PC-3 (cell line): ENCODE data around the gene ERMARD. TPM values are rescaled to one million over a fixed set of nuclear protein-coding genes. Genes with fewer than 3 reads are reported as not detected.

Experiments used
- ATAC-seq: fragments of 200-7000 bp; cut with Tn5 transposase; 2 replicates; pipeline ENCODE4 v1.9.1; 2020; ENCODE audit warnings: mild to moderate bottlenecking, moderate library complexity
- BruUV-seq: library from RNA; stranded (reverse); fragments of 400-500 nt; replicated peaks from 2 replicates; lab custom pipeline; 2021; lab: Mats Ljungman, UMichigan
- CTCF ChIA-PET: fragments of 300-600 bp; sonication (Branson Sonifier 250); formaldehyde crosslinking; loops from one replicate; lab custom pipeline; 2022; ENCODE audit warnings: antibody characterized with exemption; lab: Charles Lee
- POLR2A ChIA-PET: fragments of 300-600 bp; sonication (Branson Sonifier 250); formaldehyde crosslinking; loops from one replicate; lab custom pipeline; 2022; ENCODE audit warnings: antibody characterized with exemption; ENCODE audit not compliant: unreplicated experiment; lab: Charles Lee
- DNase-seq: peaks from one replicate; pipeline ENCODE4 v3.0.0-alpha.2; 2015
- H2AFZ ChIP-seq: fragments of 300-600 bp; sonication (generic); 2 replicates; pipeline ENCODE4 v1.6.0; 2016; ENCODE audit warnings: antibody characterized with exemption, low read length
- H3F3A ChIP-seq: fragments of 300-600 bp; sonication (generic); one replicate; pipeline ENCODE4 v1.6.0; 2017; ENCODE audit warnings: antibody characterized with exemption, low read length, control low read depth, mild to moderate bottlenecking; ENCODE audit not compliant: unreplicated experiment
- H3K27ac ChIP-seq: fragments of 300-600 bp; sonication (generic); 2 replicates; pipeline ENCODE4 v1.5.1; 2016; ENCODE audit warnings: mild to moderate bottlenecking, low read length
- H3K27me3 ChIP-seq: fragments of 300-600 bp; sonication (generic); 2 replicates; pipeline ENCODE4 v1.6.1; 2016; ENCODE audit warnings: low read length, mixed read lengths
- H3K36me3 ChIP-seq: fragments of 300-600 bp; sonication (generic); 2 replicates; pipeline ENCODE4 v1.6.1; 2016; ENCODE audit warnings: low read depth, mixed run types, low read length, mixed read lengths
- H3K4me1 ChIP-seq: fragments of 300-600 bp; sonication (generic); 2 replicates; pipeline ENCODE4 v1.5.1; 2016; ENCODE audit warnings: low read length; ENCODE audit not compliant: insufficient read depth
- H3K4me2 ChIP-seq: fragments of 300-600 bp; sonication (generic); 2 replicates; pipeline ENCODE4 v1.6.0; 2016; ENCODE audit warnings: low read length
- H3K4me3 ChIP-seq: fragments of 300-600 bp; sonication (generic); 2 replicates; pipeline ENCODE4 v1.5.1; 2016; ENCODE audit warnings: mild to moderate bottlenecking, low read length, mixed read lengths
- H3K79me2 ChIP-seq: fragments of 300-600 bp; sonication (generic); 2 replicates; pipeline ENCODE4 v1.6.1; 2017; ENCODE audit warnings: low read length, mixed read lengths
- H3K9ac ChIP-seq: fragments of 300-600 bp; sonication (generic); 2 replicates; pipeline ENCODE4 v1.6.0; 2016; ENCODE audit warnings: mild to moderate bottlenecking, low read length
- H3K9me2 ChIP-seq: fragments of 300-600 bp; sonication (generic); replicated peaks from 2 replicates; pipeline ENCODE4 v1.6.1; 2016; ENCODE audit warnings: mixed run types, low read length, mixed read lengths
- H3K9me3 ChIP-seq: fragments of 300-600 bp; sonication (generic); 2 replicates; pipeline ENCODE4 v1.6.1; 2016; ENCODE audit warnings: low read length, mixed read lengths
- H4K20me1 ChIP-seq: fragments of 300-600 bp; sonication (generic); 2 replicates; pipeline ENCODE4 v1.6.1; 2016; ENCODE audit warnings: low read length, mixed read lengths
- EZH2 ChIP-seq: fragments of 300-600 bp; sonication (generic); IDR thresholded peaks from one replicate; pipeline ENCODE4 v1.6.1; 2017; ENCODE audit warnings: antibody characterized with exemption, mild to moderate bottlenecking, low read length; ENCODE audit not compliant: unreplicated experiment
- EZH2phosphoT487 ChIP-seq: fragments of 300-600 bp; sonication (generic); IDR thresholded peaks from 2 replicates; pipeline ENCODE4 v1.6.1; 2018; ENCODE audit warnings: mild to moderate bottlenecking, antibody characterized with exemption, low read length, borderline replicate concordance
- intact Hi-C: fragments of 100-400 bp; cut with micrococcal nuclease; formaldehyde crosslinking; loops from 2 replicates; pipeline ENCODE4 v1.9.0; 2023
- total RNA-seq: library from RNA; depleted of rRNA; stranded (reverse); fragments of >200 nt; gene quantifications from 2 replicates; pipeline ENCODE4 v1.2.3, GENCODE V29; 2014
- TF ChIP-seq, protein P1 (sequence below): fragments of 300-600 bp; sonication (generic); conservative IDR thresholded peaks from 2 replicates; pipeline ENCODE4 v1.5.1; 2017; ENCODE audit warnings: antibody characterized with exemption, low read depth, mild to moderate bottlenecking, low read length

ERMARD gene
- total RNA-seq, 1 experiment from 2014 or later, result 16.3 TPM

DNA sequence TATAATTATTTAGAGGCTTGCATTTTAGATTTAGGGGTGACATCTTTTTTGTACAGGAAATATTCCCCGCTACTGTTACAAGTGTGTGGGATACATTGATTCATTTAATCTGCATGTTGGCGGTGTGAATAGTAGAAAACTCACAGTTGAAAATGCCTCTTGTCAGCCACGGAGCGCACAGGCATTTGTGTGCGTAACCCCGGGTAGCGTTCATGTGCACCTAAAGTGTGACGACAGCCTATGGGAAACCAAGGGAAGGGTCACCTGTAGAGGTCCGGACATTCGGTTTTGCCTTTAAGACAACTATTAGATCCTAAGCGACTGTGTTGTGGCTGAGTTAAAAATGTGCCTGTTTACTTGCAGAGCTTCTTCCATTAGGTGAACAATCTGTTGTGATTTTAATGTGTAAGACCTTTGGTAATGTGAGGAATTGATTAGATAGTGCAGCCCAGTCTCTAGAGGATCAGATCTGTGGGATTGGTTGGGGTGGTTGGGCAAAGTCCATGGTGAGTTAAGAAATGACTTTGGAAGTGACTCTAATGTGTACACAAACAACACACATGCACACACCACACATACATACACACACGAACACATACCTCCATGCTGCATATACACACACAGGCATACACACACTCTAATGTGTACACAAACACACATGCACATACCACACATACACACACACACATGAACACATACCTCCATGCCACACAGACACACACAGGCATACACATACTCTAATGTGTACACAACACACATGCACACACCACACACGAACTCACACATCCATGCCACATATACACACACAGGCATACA is 15.7 kb downstream of the ERMARD start:
- Histone ChIP-seq H3K79me2 (no peaks in the 10 kb centered on the region), H3K9me3 (no peaks in the 10 kb centered on the region), H3K4me2 (no peak overlapping the region), H3K4me3 (no peak overlapping the region), H3K36me3 (peaks cover 6% of the 10 kb centered on the region), H3K9ac (no peak overlapping the region), H3K9me2 (no peaks in the 10 kb centered on the region), H3K27me3 (no peaks in the 10 kb centered on the region), H3K27ac (no peak overlapping the region), H2AFZ (no peak overlapping the region), H3K4me1 (no peaks in the 10 kb centered on the region), H4K20me1 (no peaks in the 10 kb centered on the region), H3F3A (no peaks in the 10 kb centered on the region)
- BruUV-seq, result no TSS peak
- CTCF ChIA-PET, result no interaction called here
- TF ChIP-seq EZH2phosphoT487 (no peak), EZH2 (no peak)
- ATAC-seq (no peak), DNase-seq (no peak)
- POLR2A ChIA-PET, result no interaction called here
- intact Hi-C loops, result no loop called here

DNA sequence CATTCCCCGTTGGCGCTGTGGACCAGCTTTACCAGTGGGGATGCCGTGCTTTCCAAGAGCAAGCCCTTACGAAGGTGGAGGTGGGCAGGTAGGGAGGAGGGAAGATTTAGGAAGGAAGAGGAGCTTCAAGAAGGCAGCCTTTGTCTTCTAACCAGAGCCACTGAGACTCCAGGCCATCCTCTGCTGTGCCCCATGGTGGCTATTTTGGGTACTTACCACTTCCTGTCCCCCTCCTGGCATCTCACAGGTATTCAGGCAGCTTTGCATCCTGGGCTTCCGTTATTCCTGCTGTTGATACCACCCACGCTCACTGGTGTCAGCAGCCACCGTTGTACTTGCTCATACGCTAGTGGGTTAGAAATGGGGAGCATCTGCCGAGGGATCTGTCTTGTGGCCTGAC is 22.9 kb downstream of the ERMARD start:
- no peaks in the 10 kb centered on the region for H3K4me1 ChIP-seq

DNA sequence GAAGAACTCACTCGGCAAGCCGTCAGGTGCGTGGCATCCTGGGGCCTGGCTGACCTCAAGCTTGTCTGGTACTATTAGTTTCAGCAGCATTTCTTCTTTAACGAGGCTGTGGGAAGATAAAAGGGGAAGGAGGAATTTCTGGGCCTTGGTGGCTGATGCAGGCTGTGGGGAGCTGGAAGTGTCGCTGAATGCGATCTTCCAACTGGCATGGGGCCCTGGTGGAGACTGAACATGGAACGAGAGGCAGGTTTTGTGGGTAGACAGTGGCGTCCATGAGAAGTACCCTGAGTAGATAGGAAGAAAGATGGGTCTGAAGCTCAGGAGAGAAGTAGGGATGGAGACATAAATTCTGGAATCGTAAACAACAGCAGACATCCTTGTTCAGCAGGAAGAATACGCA is 23.9 kb downstream of the ERMARD start:
- CTCF ChIA-PET, result no interaction called here
- no TSS peak for BruUV-seq
- POLR2A ChIA-PET, result no interaction called here

More for the DNA sequence above, 22.9 kb downstream of the ERMARD start:
- no peaks in the 10 kb centered on the region for H3K9me2 ChIP-seq
- intact Hi-C loops, result no loop called here
- TF ChIP-seq EZH2phosphoT487 (no peak), EZH2 (no peak)
- TF ChIP-seq, protein P1, sequence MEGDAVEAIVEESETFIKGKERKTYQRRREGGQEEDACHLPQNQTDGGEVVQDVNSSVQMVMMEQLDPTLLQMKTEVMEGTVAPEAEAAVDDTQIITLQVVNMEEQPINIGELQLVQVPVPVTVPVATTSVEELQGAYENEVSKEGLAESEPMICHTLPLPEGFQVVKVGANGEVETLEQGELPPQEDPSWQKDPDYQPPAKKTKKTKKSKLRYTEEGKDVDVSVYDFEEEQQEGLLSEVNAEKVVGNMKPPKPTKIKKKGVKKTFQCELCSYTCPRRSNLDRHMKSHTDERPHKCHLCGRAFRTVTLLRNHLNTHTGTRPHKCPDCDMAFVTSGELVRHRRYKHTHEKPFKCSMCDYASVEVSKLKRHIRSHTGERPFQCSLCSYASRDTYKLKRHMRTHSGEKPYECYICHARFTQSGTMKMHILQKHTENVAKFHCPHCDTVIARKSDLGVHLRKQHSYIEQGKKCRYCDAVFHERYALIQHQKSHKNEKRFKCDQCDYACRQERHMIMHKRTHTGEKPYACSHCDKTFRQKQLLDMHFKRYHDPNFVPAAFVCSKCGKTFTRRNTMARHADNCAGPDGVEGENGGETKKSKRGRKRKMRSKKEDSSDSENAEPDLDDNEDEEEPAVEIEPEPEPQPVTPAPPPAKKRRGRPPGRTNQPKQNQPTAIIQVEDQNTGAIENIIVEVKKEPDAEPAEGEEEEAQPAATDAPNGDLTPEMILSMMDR, result no peak
- CTCF ChIA-PET, result no interaction called here
- no peaks in the 10 kb centered on the region for H3K27me3 ChIP-seq
- no peak overlapping the region for H3K27ac ChIP-seq
- POLR2A ChIA-PET, result no interaction called here
- H3F3A ChIP-seq, result no peaks in the 10 kb centered on the region
- DNase-seq (no peak), ATAC-seq (no peak)
- H3K4me2 ChIP-seq, result no peak overlapping the region
- BruUV-seq, result no TSS peak
- H3K36me3 ChIP-seq, result 0 out of 2 replicates have a peak, but pooled peaks cover 3% of the 10 kb centered on the region
- no peaks in the 10 kb centered on the region for H4K20me1 ChIP-seq
- no peak overlapping the region for H3K9ac ChIP-seq
- H2AFZ ChIP-seq, result no peak overlapping the region
- H3K79me2 ChIP-seq, result no peaks in the 10 kb centered on the region
- H3K4me3 ChIP-seq, result no peak overlapping the region
- H3K9me3 ChIP-seq, result no peaks in the 10 kb centered on the region

More for the DNA sequence above, 23.9 kb downstream of the ERMARD start:
- ATAC-seq (no peak), DNase-seq (no peak)
- TF ChIP-seq EZH2, result no peak
- no peak for TF ChIP-seq EZH2phosphoT487
- TF ChIP-seq, protein P1, result no peak
- no peak overlapping the region for H3K27ac ChIP-seq
- H2AFZ ChIP-seq, result no peak overlapping the region
- H3F3A ChIP-seq, result no peaks in the 10 kb centered on the region
- H3K4me3 ChIP-seq, result no peak overlapping the region
- H3K9ac ChIP-seq, result no peak overlapping the region
- no peaks in the 10 kb centered on the region for H3K79me2 ChIP-seq
- intact Hi-C loops, result no loop called here
- no peak overlapping the region for H3K4me2 ChIP-seq
- no peaks in the 10 kb centered on the region for H3K4me1 ChIP-seq
- no peaks in the 10 kb centered on the region for H3K9me2 ChIP-seq
- 0 out of 2 replicates have a peak, but pooled peaks cover 3% of the 10 kb centered on the region for H3K36me3 ChIP-seq
- H3K27me3 ChIP-seq, result no peaks in the 10 kb centered on the region
- no peaks in the 10 kb centered on the region for H4K20me1 ChIP-seq
- H3K9me3 ChIP-seq, result no peaks in the 10 kb centered on the region
